Dermis microvascular lymphatic vessel endothelial cell (primary cell): Measurements from ENCODE around the gene ARHGEF7. TPM values are rescaled to one million over a fixed set of nuclear protein-coding genes. Genes with fewer than 3 reads are reported as not detected.

ENCODE experiments used
- DNase-seq, 2 donors: peaks; one replicate each; pipeline versions ENCODE4 v3.0.0 to v3.0.0-alpha.2; 2010; ENCODE audit warnings: low read depth in 2 of 2
- total RNA-seq: library from RNA; depleted of rRNA; stranded (reverse); fragments of >200 nt; gene quantifications from 2 replicates; pipeline ENCODE4 v1.2.1, GENCODE V29; 2014

Gene ARHGEF7
- total RNA-seq, 1 donor from 2014 or later = 250 TPM

GRCh38 chr13:111343186-111343805, 228.2 kb downstream of the ARHGEF7 start:
- no peak for DNase-seq

- DNase-seq = no peak
Measured at GRCh38 chr13:111344471-111345191, 229.5 kb downstream of the ARHGEF7 start.

- no peak for DNase-seq
Measured at GRCh38 chr13:111345682-111346081, 230.6 kb downstream of the ARHGEF7 start.

- DNase-seq = no peak
Measured at GRCh38 chr13:111346101-111346680, 231.1 kb downstream of the ARHGEF7 start.

- DNase-seq = no peak
Measured at GRCh38 chr13:111347438-111347837, 232.3 kb downstream of the ARHGEF7 start.

GRCh38 chr13:111353508-111353907, 238.4 kb downstream of the ARHGEF7 start:
- DNase-seq = no peak

DNA sequence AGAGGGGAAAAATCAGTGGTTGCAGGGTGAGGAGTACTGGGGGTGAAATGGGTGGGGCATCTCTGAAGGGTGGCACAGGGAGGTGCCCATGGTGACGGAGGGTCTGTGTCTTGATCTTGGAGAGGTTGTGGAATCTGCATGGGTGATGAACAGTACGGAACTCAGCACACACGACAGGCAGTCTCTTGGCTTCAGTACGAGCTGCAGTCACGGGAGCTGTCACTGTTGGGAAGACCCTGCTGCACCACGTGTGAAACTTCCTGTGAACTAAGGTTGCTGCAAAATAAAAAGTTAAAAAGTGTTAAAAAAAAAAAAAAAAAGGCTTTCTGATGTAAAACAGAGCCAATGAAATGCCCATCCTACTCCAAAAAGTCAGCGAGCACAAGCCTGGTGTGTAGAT, 239.7 kb downstream of the ARHGEF7 start:
- no peak for DNase-seq

Other genes with a start within 250 kb of the ARHGEF7 start
- gene ANKRD10, start 200.2 kb upstream of the ARHGEF7 start, total RNA-seq = 50.6 and 64.0 TPM in 2 replicates
- 0.13 TPM in 1 of 2 replicates, not detected in the other for gene TEX29, start 205.3 kb downstream of the ARHGEF7 start, total RNA-seq